ENCODE results near the gene C8A. TPM values are rescaled to one million over a fixed set of nuclear protein-coding genes. Genes with fewer than 3 reads are reported as not detected.
A peak's percentile ranks its signal among the peaks of the same experiment; 100 is the strongest.

C8A gene
- total and polyA plus RNA-seq, 2 of the 13 experiments (the other 11 are each of a cell fraction or from before 2014, with no cell fraction given), result 10.5 to 15.0 TPM

DNA sequence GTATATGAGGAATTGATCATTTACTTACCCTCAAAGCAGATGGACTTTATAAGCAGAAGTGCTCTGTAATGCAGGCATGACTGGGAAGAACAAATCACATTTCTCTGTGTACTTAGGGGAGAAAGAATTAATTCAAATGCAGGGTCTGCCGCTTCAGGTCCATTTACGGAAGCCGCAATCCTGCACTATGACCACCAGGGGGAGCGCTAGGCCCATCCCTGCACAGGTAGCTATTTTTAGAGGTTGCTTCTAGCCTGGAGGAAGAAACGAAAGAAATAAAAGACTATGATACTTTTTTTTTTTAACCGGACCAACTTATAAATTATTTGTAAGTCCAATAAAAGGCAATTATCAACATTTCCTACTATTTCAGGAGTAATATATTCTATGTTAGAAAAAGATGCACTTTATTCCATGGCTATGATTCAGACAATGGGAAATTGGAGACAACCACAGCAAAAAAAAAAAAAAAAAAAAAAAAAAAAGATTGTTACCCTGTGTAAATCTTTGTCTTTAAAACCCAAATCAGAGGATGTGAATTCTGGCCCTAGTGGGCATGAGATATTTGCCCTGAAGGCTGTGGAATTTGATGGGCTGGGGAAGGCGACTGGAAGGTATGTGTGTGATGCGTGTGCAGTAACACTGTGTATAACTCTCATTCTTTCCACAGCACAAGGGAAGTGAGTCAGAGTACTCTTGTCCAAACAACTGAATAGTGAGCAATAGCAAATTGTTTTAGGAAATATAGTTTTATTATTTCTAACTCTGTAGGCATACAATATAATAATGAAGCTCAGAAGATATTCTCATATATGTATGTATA, 22.5 kb upstream of the C8A start (continued):
- TF ChIP-seq, protein P1, sequence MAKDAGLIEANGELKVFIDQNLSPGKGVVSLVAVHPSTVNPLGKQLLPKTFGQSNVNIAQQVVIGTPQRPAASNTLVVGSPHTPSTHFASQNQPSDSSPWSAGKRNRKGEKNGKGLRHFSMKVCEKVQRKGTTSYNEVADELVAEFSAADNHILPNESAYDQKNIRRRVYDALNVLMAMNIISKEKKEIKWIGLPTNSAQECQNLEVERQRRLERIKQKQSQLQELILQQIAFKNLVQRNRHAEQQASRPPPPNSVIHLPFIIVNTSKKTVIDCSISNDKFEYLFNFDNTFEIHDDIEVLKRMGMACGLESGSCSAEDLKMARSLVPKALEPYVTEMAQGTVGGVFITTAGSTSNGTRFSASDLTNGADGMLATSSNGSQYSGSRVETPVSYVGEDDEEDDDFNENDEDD (CRISPR knock-in tag; IDR thresholded peaks at IDR 0.05; ENCODE audit: borderline replicate concordance), result no peak
- TF ChIP-seq MTF2 (CRISPR knock-in tag; IDR thresholded peaks at IDR 0.05; ENCODE audit: borderline replicate concordance), result no peak
- TF ChIP-seq, protein P2, sequence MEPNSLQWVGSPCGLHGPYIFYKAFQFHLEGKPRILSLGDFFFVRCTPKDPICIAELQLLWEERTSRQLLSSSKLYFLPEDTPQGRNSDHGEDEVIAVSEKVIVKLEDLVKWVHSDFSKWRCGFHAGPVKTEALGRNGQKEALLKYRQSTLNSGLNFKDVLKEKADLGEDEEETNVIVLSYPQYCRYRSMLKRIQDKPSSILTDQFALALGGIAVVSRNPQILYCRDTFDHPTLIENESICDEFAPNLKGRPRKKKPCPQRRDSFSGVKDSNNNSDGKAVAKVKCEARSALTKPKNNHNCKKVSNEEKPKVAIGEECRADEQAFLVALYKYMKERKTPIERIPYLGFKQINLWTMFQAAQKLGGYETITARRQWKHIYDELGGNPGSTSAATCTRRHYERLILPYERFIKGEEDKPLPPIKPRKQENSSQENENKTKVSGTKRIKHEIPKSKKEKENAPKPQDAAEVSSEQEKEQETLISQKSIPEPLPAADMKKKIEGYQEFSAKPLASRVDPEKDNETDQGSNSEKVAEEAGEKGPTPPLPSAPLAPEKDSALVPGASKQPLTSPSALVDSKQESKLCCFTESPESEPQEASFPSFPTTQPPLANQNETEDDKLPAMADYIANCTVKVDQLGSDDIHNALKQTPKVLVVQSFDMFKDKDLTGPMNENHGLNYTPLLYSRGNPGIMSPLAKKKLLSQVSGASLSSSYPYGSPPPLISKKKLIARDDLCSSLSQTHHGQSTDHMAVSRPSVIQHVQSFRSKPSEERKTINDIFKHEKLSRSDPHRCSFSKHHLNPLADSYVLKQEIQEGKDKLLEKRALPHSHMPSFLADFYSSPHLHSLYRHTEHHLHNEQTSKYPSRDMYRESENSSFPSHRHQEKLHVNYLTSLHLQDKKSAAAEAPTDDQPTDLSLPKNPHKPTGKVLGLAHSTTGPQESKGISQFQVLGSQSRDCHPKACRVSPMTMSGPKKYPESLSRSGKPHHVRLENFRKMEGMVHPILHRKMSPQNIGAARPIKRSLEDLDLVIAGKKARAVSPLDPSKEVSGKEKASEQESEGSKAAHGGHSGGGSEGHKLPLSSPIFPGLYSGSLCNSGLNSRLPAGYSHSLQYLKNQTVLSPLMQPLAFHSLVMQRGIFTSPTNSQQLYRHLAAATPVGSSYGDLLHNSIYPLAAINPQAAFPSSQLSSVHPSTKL (CRISPR knock-in tag; IDR thresholded peaks at IDR 0.05), result peak; percentile 23
- TF ChIP-seq ZBTB7B (CRISPR knock-in tag; IDR thresholded peaks at IDR 0.05), result no peak
- no peak for TF ChIP-seq ZNF570 (CRISPR knock-in tag; IDR thresholded peaks at IDR 0.05; ENCODE audit: borderline replicate concordance)
- 0 out of 2 replicates have a peak, but pooled peaks have one; percentile 22 for TF ChIP-seq FOXA3 (CRISPR knock-in tag; IDR thresholded peaks at IDR 0.05)
- TF ChIP-seq, protein P3, sequence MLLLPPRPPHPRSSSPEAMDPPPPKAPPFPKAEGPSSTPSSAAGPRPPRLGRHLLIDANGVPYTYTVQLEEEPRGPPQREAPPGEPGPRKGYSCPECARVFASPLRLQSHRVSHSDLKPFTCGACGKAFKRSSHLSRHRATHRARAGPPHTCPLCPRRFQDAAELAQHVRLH (CRISPR knock-in tag; IDR thresholded peaks at IDR 0.05; ENCODE audit: borderline replicate concordance, low read depth), result peak; percentile 62; the same call in 1 of the 2 replicates
- no peak for TF ChIP-seq ZSCAN25 (CRISPR knock-in tag; IDR thresholded peaks at IDR 0.05)
- no peak for TF ChIP-seq PLRG1 (conservative IDR thresholded peaks at IDR 0.05)
- TF ChIP-seq ZNF101 (CRISPR knock-in tag; IDR thresholded peaks at IDR 0.05; ENCODE audit: borderline replicate concordance, low read depth), result no peak
- TF ChIP-seq ZFP41 (CRISPR knock-in tag; IDR thresholded peaks at IDR 0.05; ENCODE audit: borderline replicate concordance), result no peak
- no peak for TF ChIP-seq ZNF34 (CRISPR knock-in tag; IDR thresholded peaks at IDR 0.05; ENCODE audit: borderline replicate concordance)
- no peak for TF ChIP-seq ZZZ3 (CRISPR knock-in tag; IDR thresholded peaks at IDR 0.05; ENCODE audit: borderline replicate concordance)
- no peak for TF ChIP-seq HMG20A (CRISPR knock-in tag; IDR thresholded peaks at IDR 0.05; ENCODE audit: borderline replicate concordance)
- TF ChIP-seq, protein P4, sequence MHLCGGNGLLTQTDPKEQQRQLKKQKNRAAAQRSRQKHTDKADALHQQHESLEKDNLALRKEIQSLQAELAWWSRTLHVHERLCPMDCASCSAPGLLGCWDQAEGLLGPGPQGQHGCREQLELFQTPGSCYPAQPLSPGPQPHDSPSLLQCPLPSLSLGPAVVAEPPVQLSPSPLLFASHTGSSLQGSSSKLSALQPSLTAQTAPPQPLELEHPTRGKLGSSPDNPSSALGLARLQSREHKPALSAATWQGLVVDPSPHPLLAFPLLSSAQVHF (CRISPR knock-in tag; IDR thresholded peaks at IDR 0.05), result no peak
- TF ChIP-seq NFE2L2 (IDR thresholded peaks at IDR 0.05; ENCODE audit: low read length), result no peak
- no peak; the same call in 1 of the 2 replicates for TF ChIP-seq MIXL1 (CRISPR knock-in tag; IDR thresholded peaks at IDR 0.05)
- no peak for TF ChIP-seq GTF2F1 (IDR thresholded peaks at IDR 0.05; ENCODE audit: low read length)
- no peak for TF ChIP-seq HDAC6 (IDR thresholded peaks at IDR 0.05; ENCODE audit: low read depth, low read length)
- TF ChIP-seq HCFC1 (IDR thresholded peaks at IDR 0.05; ENCODE audit: low read depth, low read length), result no peak
- no peak for TF ChIP-seq FOXM1 (CRISPR knock-in tag; IDR thresholded peaks at IDR 0.05)
- TF ChIP-seq ZNF788 (CRISPR knock-in tag; IDR thresholded peaks at IDR 0.05; ENCODE audit: borderline replicate concordance), result no peak; the same call in 1 of the 2 replicates
- TF ChIP-seq ZNF205 (CRISPR knock-in tag; IDR thresholded peaks at IDR 0.05), result no peak
- TF ChIP-seq ARHGAP35 (CRISPR knock-in tag; IDR thresholded peaks at IDR 0.05; ENCODE audit: borderline replicate concordance), result no peak

Measured in HepG2 (cell line).